ENCODE results near the gene IL1R2.
A peak's percentile ranks its signal among the peaks of the same experiment; 100 is the strongest.

The IL1R2 gene

DNA sequence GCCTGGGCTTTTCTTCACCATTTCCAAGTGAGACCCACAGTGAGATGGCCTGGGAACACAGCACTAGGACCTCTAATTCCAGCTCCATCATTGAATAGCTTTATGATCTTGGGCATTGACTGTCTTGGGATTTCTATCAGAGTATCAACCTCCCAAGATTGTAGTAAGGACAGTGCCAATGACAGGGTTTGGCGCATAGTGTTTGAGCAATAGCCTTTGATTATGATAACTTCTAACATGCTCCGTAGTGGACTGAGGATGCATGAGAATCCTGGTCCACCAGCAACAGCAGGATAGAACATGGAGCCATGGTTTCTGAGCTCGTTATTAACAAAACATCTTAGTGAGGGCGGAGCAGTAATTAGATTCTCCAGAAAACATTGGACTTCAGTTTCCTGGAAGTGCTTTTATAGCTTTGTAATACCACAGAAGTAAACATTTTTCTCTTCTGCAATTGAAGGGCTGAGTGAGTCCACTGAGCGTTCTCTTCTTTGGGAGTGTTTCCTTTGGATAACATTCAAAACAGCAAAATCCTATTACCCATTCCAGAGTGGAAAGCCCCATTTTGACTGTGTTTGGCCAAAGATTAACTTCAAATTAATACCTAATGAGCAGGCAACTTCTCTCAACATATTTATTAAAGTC lies 63.7 kb downstream of the IL1R2 start:
- TF ChIP-seq POLR2A (IDR thresholded peaks at IDR 0.05; ENCODE audit: low read depth, low read length) = no peak
- DNase-seq (ENCODE audit: insufficient read length, low spot score) (no peak), FAIRE-seq (no peak)

DNA sequence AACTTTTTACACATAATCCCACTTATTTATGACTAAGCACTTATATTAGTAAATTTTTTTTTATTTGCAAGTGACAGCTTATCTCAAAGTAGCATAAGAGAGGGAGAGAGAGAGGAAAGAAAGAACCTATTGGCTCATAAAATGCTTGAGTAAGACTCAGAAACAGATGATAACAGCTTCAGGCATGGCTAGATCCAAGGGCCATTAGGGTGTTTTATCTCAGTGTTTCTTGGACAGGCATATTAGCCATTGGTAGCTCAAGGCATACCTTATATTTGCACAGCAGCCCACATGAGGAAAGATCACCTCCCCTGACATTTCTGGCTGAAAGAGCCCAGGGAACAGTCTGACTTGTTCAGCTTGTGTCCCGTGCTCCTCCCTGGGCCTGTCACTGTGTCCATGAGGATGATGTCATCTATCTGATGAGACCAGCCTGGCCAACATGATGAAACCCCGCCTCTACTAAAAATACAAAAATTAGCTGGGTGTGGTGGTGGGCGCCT lies 64.4 kb downstream of the IL1R2 start:
- FAIRE-seq = no peak
- TF ChIP-seq POLR2A (IDR thresholded peaks at IDR 0.05; ENCODE audit: low read depth, low read length) = no peak
- no peak for DNase-seq (ENCODE audit: insufficient read length, low spot score)

DNA sequence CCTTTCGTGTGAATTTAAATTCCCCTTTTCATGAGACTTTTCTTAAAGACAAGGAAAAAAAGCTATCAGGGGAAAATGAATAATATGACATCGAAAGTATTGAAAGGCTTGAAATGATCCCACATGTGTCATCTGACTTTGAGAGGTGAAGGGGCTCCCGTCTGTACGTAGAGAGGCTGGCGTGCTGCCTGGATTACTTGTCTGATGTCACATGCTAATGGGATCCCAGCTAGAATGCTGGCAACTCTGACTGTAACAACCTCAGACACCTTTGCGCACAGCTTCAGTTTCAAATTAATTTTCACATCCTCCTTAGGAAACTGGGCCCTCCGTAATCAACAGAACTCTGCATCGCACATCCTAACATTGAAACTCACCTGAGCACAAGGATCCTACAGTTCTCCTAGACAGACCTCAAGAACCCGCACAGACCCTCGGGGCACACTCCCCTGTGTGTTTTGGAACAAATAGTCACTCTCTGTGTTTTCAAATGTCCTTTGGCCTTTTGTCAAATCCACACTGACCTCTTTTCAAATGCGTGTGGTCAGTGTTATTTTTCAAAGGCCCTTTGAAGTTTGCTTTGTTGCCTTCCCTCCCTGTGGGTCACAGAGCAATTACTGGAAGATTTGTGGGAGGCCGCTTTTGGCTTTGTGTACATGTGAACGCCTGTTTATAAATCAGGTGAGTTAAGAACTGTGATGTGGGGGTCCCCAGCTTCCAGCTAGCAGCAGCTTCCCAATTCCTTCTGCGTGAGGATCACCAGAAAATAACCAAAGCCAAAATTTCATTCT lies 65.9 kb downstream of the IL1R2 start:
- DNase-seq (ENCODE audit: insufficient read length, low spot score) (no peak), FAIRE-seq (no peak)
- no peak for TF ChIP-seq POLR2A (IDR thresholded peaks at IDR 0.05; ENCODE audit: low read depth, low read length)

DNA sequence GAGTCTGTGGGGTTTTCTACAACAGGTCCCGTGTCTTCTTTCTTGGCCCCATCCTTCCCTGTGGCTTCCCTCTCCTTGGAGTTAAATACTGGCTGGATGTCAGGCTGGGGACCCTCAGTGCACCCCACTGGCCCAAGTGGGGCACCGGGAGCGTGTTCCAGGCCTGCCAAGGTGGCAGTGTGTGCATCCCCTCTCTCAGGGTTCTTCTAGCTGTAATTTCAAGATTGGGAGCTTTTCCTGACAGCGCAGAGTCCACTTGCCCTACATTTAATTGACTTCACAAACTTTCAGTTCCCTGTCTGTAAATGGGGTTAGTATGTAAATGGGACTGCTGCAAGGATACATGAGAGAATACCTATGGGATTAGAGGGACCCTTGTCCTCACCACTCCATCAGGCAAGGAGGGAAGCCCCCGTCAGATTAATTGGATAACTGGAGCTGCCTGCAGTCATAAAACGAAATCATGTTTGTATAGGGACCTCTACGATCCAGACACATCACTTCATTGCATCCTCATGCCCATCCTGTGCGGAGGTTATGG lies 66.6 kb downstream of the IL1R2 start:
- no peak for TF ChIP-seq POLR2A (IDR thresholded peaks at IDR 0.05; ENCODE audit: low read depth, low read length)
- no peak for DNase-seq (ENCODE audit: insufficient read length, low spot score)
- FAIRE-seq = no peak

DNA sequence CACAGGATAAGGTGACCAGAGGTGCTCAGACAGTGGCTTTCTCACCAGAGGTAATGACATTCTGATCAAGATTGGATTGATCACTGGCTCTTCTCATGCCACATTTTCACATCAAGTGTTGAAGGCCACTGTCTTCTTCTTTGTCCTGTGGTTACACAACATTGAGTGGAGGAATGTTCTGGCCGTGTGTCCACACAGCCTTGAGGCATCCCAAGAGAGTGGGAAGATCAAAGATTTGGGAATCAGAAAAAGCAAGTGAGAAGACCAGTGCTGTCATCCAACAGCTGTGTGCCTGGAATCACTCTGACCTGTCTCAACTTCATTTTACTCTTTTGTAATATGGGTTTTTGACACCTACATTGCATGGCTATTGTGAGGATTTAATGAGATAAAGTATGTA lies 67.4 kb downstream of the IL1R2 start:
- no peak for FAIRE-seq
- DNase-seq (ENCODE audit: insufficient read length, low spot score) = no peak
- no peak for TF ChIP-seq POLR2A (IDR thresholded peaks at IDR 0.05; ENCODE audit: low read depth, low read length)

DNA sequence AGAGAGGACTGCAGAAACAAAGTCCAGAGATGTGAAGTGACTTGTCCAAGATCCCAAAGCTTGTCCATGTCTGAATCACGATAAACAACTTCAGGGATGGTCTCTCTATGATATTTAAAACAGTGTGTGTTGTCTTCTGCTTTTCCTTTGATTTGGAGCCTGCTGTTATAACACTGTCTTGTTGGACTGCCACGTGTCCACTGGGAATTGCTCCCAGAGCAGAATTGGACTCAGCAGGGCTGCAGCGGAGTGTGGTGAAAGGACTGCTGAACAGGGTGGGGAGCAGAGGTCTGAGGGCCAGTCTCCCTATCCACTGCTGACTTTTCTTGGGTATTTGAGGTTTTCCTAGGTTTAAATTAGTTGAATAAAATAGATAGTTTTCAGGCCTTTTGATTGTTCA lies 68.3 kb downstream of the IL1R2 start:
- no peak for TF ChIP-seq POLR2A (IDR thresholded peaks at IDR 0.05; ENCODE audit: low read depth, low read length)
- DNase-seq (ENCODE audit: insufficient read length, low spot score) (no peak), FAIRE-seq (no peak)

DNA sequence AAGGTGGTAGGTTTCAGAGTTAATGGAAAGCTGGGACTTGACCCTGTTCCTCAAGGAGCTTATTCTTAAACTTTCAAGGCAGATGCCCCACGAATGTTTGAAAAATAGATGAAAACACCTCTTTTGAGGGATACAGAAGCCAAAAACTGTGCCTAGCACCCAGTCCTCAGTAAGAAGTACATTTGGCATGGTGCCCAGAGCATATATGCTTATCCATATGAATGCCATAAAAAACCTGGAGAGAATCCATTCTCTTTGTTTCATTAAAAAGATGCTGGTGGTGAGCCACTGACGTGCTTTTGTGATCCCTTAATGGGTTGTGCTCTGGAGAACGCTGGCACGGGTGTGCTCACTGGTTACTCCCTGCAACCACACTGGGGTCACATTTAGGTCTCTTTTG lies 69.0 kb downstream of the IL1R2 start:
- DNase-seq (ENCODE audit: insufficient read length, low spot score) (no peak), FAIRE-seq (no peak)
- TF ChIP-seq POLR2A (IDR thresholded peaks at IDR 0.05; ENCODE audit: low read depth, low read length) = no peak

DNA sequence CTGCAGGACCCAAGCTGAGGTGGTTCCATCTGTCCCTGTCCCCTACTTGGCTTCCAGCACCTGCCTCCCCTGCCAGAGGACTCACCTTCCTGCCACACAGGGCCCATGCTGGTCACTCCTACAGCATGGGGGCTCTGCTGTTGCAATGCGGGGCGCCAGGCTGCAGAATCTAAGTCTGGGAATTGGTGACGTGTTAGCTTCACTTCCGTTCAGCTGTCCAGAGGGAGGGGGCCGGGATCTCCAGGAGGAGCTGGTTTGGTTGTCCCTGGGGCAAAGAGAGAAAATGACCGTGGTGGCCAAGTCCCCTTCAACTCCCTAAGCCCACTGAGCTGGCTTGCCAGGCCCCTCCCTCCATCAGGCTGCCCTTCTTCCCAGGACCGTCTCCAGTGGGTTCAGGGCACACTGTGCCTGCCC lies 69.5 kb downstream of the IL1R2 start:
- DNase-seq (ENCODE audit: insufficient read length, low spot score) = no peak
- TF ChIP-seq POLR2A (IDR thresholded peaks at IDR 0.05; ENCODE audit: low read depth, low read length) = no peak
- FAIRE-seq = no peak

DNA sequence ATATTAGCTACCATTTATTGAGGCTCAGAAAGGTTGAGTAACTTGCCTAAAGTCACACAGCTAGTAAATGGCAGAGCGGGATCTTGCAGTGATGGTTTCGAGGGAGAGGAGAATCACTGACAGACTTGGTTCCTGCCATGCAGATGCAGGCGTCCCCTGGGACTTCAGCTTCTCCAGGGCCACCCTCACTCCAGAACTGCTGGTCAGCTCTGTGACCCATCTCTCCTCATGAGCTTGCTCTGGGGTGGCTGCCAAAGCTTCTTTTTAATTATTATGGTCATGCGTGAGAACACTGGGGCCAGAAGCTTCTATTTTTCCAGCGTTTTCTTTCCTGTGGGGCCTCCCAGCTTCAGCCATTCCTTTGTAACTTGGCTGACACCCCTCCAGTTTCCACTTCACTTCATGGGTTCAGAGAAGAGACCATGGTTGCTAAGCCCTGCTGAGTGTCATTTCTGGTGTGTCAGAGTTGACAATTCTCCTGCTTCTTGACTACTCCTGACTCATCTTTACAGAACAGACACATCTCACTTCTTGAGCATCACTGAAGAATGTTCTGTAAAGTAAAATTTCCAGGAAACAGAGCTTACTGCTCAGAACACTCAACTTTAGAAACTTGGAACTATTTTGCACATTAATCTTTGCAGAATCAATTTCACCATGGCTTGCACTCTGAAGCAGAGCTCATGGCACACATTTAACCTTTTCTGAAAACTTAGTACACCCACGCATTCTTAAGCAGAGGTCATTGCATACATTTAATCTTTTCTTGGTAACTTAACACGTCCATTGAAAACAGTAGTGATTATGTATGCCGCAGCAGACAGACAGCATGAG lies 70.4 kb downstream of the IL1R2 start:
- DNase-seq (ENCODE audit: insufficient read length, low spot score) (no peak), FAIRE-seq (no peak)
- no peak for TF ChIP-seq POLR2A (IDR thresholded peaks at IDR 0.05; ENCODE audit: low read depth, low read length)

DNA sequence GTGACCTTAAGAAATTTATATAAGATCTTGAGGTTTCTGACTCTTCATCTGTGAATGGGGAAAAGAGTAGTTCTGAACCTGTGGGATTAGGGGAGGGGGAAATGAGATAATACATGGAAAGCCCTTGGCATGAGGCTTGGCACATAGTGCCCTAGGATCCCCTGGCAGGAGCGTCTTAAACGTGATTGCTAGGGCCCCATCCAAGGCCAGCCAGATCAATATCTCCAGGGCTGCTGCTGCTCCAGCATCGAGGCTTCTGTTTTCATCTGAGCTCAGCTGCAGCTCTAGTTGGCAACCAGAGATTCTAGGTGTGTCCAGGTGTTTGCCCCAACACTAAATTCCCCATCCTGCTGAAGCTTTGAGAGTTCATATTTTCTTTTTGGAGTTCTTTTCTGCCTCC lies 71.0 kb downstream of the IL1R2 start:
- no peak for TF ChIP-seq POLR2A (IDR thresholded peaks at IDR 0.05; ENCODE audit: low read depth, low read length)
- DNase-seq (ENCODE audit: insufficient read length, low spot score) = no peak
- FAIRE-seq = no peak

DNA sequence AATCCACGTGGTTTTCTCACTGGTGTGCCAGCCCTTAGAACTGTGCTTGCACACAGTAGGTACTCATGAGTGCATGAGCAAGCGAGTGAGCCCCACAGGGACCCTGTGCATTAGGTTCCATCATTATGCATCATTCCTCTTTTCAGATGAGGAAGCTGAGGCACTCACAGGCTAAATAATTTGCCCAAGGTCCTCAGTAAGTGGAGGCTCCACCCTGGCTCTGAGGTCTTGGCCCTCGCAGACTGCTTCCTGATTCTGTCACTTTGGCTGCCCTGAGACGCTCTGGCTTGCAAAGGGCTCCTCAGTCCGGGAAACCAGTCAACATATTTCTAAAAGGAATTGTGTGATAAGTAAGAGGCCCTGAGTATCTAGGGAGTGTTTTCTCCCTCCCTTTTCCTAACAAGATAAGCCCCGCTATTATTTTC lies 71.7 kb downstream of the IL1R2 start:
- DNase-seq (ENCODE audit: insufficient read length, low spot score) (no peak), FAIRE-seq (no peak)
- no peak for TF ChIP-seq POLR2A (IDR thresholded peaks at IDR 0.05; ENCODE audit: low read depth, low read length)

DNA sequence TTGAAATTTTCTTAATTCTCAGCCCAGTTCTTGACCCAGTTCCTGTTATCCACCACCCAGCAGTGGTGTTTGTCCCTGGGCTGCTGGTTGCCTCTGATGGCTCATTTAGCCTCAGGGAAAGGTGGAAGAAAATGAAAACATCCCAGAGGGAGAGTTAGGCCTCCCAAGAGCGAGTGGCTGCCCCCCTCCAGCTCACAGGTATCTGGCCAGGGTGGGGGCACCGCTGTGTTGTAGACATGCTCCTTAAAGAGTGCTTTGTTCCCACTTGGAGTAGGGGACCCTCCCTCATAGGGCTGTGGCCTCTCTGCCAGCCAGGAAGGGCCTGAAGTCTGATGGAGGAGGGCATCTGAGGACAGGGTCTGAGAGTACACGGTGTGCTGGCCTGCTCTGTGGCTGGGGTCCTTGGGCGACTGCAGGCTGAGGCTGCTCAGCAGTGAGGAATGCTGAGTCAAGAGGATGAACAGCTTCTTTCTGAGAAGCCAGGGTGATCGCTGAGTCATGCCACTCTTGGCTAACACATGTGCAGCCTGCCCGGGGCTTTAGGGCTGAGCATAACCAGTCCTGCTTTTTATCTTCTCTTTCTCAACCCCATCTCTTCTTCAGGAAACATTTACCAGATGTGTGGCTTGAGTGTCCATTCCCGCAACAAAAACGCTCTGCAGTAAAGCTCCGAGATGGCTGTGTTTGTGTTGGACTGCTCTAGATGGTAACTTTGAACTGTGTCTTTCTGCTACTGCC lies 72.3 kb downstream of the IL1R2 start:
- TF ChIP-seq POLR2A (IDR thresholded peaks at IDR 0.05; ENCODE audit: low read depth, low read length) = 0 out of 2 replicates have a peak, but pooled peaks have one; percentile 11
- DNase-seq (ENCODE audit: insufficient read length, low spot score) (peak; percentile 80), FAIRE-seq (peak; percentile 87)
